ENCODE results near the gene SLC44A4.
A peak's percentile ranks its signal among the peaks of the same experiment; 100 is the strongest.

SLC44A4 gene

GRCh38 chr6:31901415-31901952 lies 22.7 kb upstream of the SLC44A4 start:
- DNase-seq (ENCODE audit: low read depth in 2 of 2) = peak in 1 of 2 donors; percentile 48

GRCh38 chr6:31900917-31901414 lies 22.2 kb upstream of the SLC44A4 start:
- no peak for DNase-seq (ENCODE audit: low read depth in 2 of 2)

DNA sequence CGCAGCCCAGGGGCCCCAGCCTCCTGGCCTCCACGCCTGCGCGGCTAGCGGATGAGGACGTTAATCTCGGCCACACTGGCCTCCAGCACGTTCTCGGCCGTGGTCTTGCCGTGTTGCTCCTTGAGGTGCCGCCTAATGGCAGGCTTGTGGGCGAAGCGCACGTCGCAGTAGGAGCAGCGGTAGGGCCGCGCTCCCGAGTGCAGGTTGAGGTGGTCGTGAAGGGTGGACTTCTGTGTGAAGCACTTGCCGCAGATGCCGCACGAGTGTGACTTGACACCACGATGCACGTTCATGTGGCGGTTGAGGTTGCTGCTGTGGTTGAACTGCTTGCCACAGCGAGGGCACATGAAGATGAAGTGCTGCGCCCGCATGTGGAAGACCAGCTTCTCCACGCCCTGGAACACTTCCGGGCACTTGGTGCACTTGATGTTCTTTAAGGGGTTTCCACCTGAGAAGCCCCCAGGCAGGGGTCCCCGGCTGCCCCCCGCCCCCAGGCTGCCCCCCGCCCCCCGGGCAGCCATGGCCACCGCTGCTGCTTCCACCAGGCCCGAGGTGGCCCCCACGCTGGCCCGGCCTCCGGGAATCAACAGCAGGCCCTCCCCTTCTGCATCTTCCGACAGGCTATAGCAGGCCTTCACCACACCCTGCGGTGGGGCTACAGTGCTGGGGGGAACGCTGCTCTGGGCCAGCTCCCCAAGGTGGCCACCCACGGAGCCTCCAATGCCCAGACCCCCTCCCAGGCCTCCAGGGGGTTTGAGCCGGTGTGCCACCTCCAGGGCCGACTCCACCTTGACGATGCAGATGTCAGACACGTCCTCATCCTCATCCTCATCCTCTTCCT lies 21.3 kb upstream of the SLC44A4 start:
- no peak for DNase-seq (ENCODE audit: low read depth in 2 of 2)

DNA sequence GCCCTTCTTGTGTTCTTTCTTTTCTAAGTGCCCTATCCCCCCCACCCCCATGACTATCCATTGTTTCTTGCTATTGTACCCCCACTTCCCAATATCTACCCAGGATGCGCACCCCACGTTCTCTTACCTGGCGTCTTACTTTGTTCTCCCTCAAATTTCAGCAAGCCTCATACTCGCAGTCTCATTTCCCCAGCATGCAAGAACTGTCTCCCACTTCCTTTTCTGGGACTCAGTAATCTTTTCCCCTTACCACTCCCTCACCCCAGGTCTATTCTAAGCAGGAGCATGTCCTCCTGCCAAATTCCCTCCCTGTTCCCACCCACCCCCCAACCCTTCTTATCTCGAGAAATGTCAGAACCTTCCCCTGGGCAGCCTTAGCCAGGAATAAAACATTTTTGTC lies 20.4 kb upstream of the SLC44A4 start:
- DNase-seq (ENCODE audit: low read depth in 2 of 2) = no peak

DNA sequence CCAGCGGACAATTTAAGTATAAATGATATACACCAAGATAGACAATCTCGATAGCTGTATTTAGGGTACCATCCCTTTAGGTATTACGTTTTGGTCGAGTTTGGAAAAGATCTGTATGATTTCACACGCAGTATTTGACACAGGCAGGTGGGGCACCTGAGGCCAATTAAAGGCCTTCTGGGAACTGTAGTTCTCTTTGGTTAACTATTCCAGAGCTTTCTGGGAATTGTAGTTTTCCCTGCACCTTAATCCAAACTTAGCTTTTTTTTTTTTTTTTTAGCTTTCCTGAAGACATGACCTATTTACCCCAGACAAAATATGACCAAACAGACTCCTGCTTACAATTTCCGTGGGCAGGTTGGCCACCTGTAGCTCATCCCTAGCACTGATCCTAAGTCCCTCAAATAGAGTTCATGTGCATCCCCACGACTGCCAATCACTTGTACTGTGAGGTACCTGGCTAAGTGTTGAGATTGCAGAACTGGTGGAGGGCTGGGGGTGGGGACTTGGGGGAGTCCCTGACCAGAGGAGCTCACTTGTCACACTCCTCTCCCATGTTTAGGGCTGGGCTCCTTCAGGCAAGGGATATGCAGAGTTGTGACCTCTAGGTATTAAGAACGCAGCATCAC lies 19.7 kb upstream of the SLC44A4 start:
- DNase-seq (ENCODE audit: low read depth in 2 of 2) = no peak

- peak; percentile 68 to 72 for DNase-seq (ENCODE audit: low read depth in 2 of 2)
Observed at GRCh38 chr6:31897612-31898382, 19.0 kb upstream of the SLC44A4 start, which contains the start of gene EHMT2. TSS of gene EHMT2 (minus strand) at chr6:31897698. CDS start at chr6:31897677, 21 bp downstream.

- no peak for DNase-seq (ENCODE audit: low read depth in 2 of 2)
Observed at GRCh38 chr6:31896856-31897611, 18.2 kb upstream of the SLC44A4 start.

GRCh38 chr6:31896493-31896855 lies 17.7 kb upstream of the SLC44A4 start:
- no peak for DNase-seq (ENCODE audit: low read depth in 2 of 2)

DNA sequence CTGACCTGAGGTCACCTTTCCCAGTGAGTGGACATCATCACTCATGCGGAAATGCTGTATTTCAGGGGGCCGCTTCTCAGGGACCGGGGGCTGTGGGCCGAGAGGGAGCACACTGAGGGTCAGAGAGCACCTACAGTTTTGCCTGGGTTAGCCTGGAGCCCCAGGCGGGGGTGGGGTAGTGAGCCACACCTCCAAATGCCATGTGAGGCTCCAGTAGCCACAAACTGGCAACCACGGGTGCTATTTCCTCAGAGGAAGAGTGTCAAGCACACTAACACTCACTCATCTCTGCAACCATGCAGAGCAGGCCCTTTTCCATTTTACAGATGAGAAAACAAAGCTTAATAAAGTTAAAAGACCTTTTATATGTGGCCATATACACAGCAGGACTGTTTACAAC lies 14.0 kb upstream of the SLC44A4 start:
- DNase-seq (ENCODE audit: low read depth in 2 of 2) = no peak

DNA sequence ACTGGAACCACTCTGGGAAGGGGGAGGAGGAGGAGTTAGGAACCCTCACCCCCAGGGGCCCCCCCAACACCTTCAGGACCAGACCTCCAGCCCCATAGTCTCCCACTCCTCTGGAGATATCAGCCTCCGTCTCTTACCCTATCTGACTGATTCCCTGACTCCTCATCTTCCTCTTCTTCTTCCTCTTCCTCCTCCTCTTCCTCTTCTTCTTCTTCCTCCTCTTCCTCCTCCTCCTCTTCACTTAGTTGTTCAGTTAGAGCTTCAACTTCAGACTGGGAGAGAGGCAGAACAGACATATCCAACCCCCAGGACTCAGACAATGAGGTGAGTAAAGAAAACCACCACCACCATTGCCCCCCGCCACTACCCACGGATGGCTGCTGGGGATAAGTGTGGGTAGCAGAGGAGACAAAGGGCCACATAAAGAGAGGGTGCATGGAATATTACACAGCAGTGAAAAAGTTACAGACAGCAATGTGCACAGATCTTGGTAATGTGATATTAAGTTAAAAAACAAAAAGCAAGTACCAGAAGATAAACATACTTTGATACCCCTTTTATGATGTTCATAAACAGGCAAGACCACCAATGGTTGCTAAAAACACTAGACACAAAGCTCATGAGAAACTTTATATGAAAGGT lies 10.7 kb upstream of the SLC44A4 start:
- DNase-seq (ENCODE audit: low read depth in 2 of 2) = no peak

GRCh38 chr6:31888276-31889258 lies 9.8 kb upstream of the SLC44A4 start:
- DNase-seq (ENCODE audit: low read depth in 2 of 2) = peak; percentile 22 to 36

- no peak for DNase-seq (ENCODE audit: low read depth in 2 of 2)
Observed at GRCh38 chr6:31887173-31888007, 8.6 kb upstream of the SLC44A4 start.

- DNase-seq (ENCODE audit: low read depth in 2 of 2) = no peak
Observed at GRCh38 chr6:31886541-31886991, 7.8 kb upstream of the SLC44A4 start.

DNA sequence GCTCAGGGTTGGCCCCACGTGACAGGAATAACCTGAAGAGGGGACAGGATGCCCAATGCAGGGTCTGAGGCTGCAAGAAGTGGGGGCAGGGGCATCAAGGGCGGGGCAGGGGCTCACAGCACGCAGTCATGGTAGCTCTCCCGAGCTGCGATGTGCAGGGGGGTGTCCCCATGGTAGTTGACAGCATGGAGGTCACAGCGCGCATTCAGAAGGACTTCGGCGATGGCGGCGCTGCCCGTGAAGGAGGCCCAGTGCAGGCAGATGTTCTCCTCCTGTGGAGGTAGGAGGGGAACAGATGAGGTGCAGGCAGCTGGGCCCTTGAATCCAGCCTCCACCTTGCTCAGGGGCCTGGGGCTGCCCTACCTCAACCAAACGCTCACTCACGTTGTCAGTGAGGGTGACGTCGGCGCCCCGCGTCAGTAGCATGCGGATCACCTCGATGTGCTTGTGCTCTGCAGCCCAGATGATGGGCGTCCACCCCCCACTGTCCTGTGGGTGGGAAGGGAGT lies 5.8 kb upstream of the SLC44A4 start:
- DNase-seq (ENCODE audit: low read depth in 2 of 2) = no peak

GRCh38 chr6:31883676-31884075 lies 4.9 kb upstream of the SLC44A4 start:
- DNase-seq (ENCODE audit: low read depth in 2 of 2) = no peak

GRCh38 chr6:31882344-31882743 lies 3.5 kb upstream of the SLC44A4 start:
- no peak for DNase-seq (ENCODE audit: low read depth in 2 of 2)

GRCh38 chr6:31881136-31881859 lies 2.5 kb upstream of the SLC44A4 start:
- no peak for DNase-seq (ENCODE audit: low read depth in 2 of 2)

DNA sequence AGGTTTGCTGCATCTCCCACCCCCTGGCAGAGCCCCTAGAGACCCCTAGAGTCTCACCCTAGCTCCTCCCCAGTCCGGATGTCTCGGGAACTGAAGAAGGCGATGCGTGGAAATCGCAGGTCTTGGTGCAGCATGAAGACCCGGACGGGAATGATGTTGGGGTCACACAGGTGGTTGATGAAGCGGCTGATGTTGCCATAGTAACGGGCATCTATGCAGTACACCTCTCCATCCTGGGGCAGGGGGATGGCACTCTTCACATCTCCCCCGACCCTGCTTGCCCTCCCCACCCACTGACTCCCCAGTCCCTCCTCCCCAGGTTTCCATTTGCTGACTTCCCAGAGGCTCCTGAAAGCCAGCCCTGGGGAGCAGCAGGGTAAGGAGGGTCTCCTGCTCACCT lies 1.8 kb upstream of the SLC44A4 start:
- DNase-seq (ENCODE audit: low read depth in 2 of 2) = no peak
